H1 (cell line): ENCODE results near the gene USP49.

ENCODE experiments used
- BRCA1 ChIP-seq: IDR thresholded peaks from 2 replicates; pipeline ENCODE4 v1.6.1; 2012; ENCODE audit warnings: low read depth, low read length, improper control_type of control experiment
- CTCF ChIP-seq, 3 experiments: IDR thresholded peaks; 1 replicate in 2 of 3; 2 replicates in 1 of 3; pipeline versions ENCODE4 v1.5.1 to v1.6.1; 2011; ENCODE audit warnings: low read length in 3 of 3, mild to moderate bottlenecking in 3 of 3, inconsistent platforms in 2 of 3, low read depth in 1 of 3, moderate library complexity in 1 of 3; ENCODE audit not compliant: insufficient read depth in 1 of 3; ENCODE audit errors: control extremely low read depth in 1 of 3
- E2F6 ChIP-seq: IDR thresholded peaks from 2 replicates; pipeline ENCODE4 v1.6.1; 2012; ENCODE audit warnings: inconsistent platforms
- POLR2A ChIP-seq, 2 experiments: IDR thresholded peaks; 1 replicate in 1 of 2; 2 replicates in 1 of 2; pipeline ENCODE4 v1.6.1; 2011; ENCODE audit warnings: low read depth in 2 of 2, low read length in 2 of 2, mild to moderate bottlenecking in 2 of 2; ENCODE audit errors: control extremely low read depth in 1 of 2
- SP1 ChIP-seq: IDR thresholded peaks from 2 replicates; pipeline ENCODE4 v1.6.1; 2011; ENCODE audit warnings: low read depth, low read length
- TF ChIP-seq, protein P1 (sequence below): IDR thresholded peaks from 2 replicates; pipeline ENCODE4 v1.6.1; 2011; ENCODE audit warnings: low read depth, mild to moderate bottlenecking, low read length; ENCODE audit not compliant: insufficient read depth

- TF ChIP-seq CTCF (IDR thresholded peaks at IDR 0.05; ENCODE audit: control extremely low read depth in 1 of 3, insufficient read depth in 1 of 3, low read depth in 1 of 3, low read length in 3 of 3) = no peak
- TF ChIP-seq, protein P1, sequence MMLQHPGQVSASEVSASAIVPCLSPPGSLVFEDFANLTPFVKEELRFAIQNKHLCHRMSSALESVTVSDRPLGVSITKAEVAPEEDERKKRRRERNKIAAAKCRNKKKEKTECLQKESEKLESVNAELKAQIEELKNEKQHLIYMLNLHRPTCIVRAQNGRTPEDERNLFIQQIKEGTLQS = no peak
- TF ChIP-seq SP1 = no peak
- no peak for TF ChIP-seq BRCA1
- no peak for TF ChIP-seq E2F6
- TF ChIP-seq POLR2A (IDR thresholded peaks at IDR 0.05; ENCODE audit: control extremely low read depth in 1 of 2, low read depth in 2 of 2, low read length in 2 of 2) = no peak
Measured at GRCh38 chr6:41840326-41840725, 54.8 kb downstream of the USP49 start.
